IPS-20b (cell line): ENCODE measurements around the gene SEZ6.

Source experiments
- H3K27ac ChIP-seq: one replicate; pipeline ENCODE4 v1.5.1; 2013; ENCODE audit warnings: low read length
- H3K27me3 ChIP-seq: 2 replicates; pipeline ENCODE4 v1.6.1; 2013; ENCODE audit warnings: mild to moderate bottlenecking, low read length, inconsistent platforms; ENCODE audit not compliant: insufficient read depth
- H3K36me3 ChIP-seq: 2 replicates; pipeline ENCODE4 v1.6.1; 2013; ENCODE audit warnings: low read depth, mild to moderate bottlenecking, inconsistent platforms, low read length, moderate library complexity; ENCODE audit not compliant: insufficient read depth
- H3K4me1 ChIP-seq: 2 replicates; pipeline ENCODE4 v1.6.1; 2013; ENCODE audit warnings: mild to moderate bottlenecking, control low read depth, inconsistent platforms, low read length, moderate library complexity; ENCODE audit not compliant: insufficient read depth
- H3K4me3 ChIP-seq: 2 replicates; pipeline ENCODE4 v1.5.1; 2013; ENCODE audit warnings: mild to moderate bottlenecking, low read length, inconsistent platforms
- H3K9ac ChIP-seq: 2 replicates; pipeline ENCODE4 v1.6.1; 2013; ENCODE audit warnings: low read depth, mild to moderate bottlenecking, inconsistent platforms, low read length, moderate library complexity
- H3K9me3 ChIP-seq: 2 replicates; pipeline ENCODE4 v1.6.1; 2013; ENCODE audit warnings: mild to moderate bottlenecking, low read depth, low read length, inconsistent platforms; ENCODE audit not compliant: insufficient read depth

SEZ6 gene

GRCh38 chr17:28949185-28950016 lies 56.4 kb downstream of the SEZ6 start:
- H3K36me3 ChIP-seq = peaks cover 36% of the 10 kb centered on the region; the same call in 1 of the 2 replicates
- no peaks in the 10 kb centered on the region for H3K27me3 ChIP-seq
- peak overlapping the region; percentile 97 for H3K9ac ChIP-seq
- peak overlapping the region; percentile 86 for H3K27ac ChIP-seq
- H3K4me1 ChIP-seq = peaks cover 18% of the 10 kb centered on the region
- no peaks in the 10 kb centered on the region for H3K9me3 ChIP-seq
- H3K4me3 ChIP-seq = peak overlapping the region; percentile 84

GRCh38 chr17:28948873-28949184 lies 57.0 kb downstream of the SEZ6 start:
- peak overlapping the region; percentile 86 for H3K27ac ChIP-seq
- H3K4me1 ChIP-seq = peaks cover 18% of the 10 kb centered on the region
- peak overlapping the region; percentile 84 for H3K4me3 ChIP-seq
- peaks cover 41% of the 10 kb centered on the region for H3K36me3 ChIP-seq
- peak overlapping the region; percentile 97 for H3K9ac ChIP-seq
- H3K27me3 ChIP-seq = no peaks in the 10 kb centered on the region
- no peaks in the 10 kb centered on the region for H3K9me3 ChIP-seq

GRCh38 chr17:28948342-28948741 lies 57.5 kb downstream of the SEZ6 start:
- H3K4me1 ChIP-seq = peaks cover 18% of the 10 kb centered on the region
- H3K36me3 ChIP-seq = peaks cover 46% of the 10 kb centered on the region
- H3K4me3 ChIP-seq = peak overlapping the region; percentile 84
- peak overlapping the region; percentile 97; the same call in 1 of the 2 replicates for H3K9ac ChIP-seq
- no peaks in the 10 kb centered on the region for H3K27me3 ChIP-seq
- peak overlapping the region; percentile 86 for H3K27ac ChIP-seq
- H3K9me3 ChIP-seq = no peaks in the 10 kb centered on the region

- peaks cover 52% of the 10 kb centered on the region for H3K36me3 ChIP-seq
- no peaks in the 10 kb centered on the region for H3K27me3 ChIP-seq
- H3K4me3 ChIP-seq = peak overlapping the region; percentile 84
- peaks cover 12% of the 10 kb centered on the region for H3K4me1 ChIP-seq
- H3K9me3 ChIP-seq = no peaks in the 10 kb centered on the region
- no peak overlapping the region for H3K27ac ChIP-seq
- H3K9ac ChIP-seq = peak overlapping the region; percentile 97; the same call in 1 of the 2 replicates
These were observed 58.2 kb downstream of the SEZ6 start for GRCh38 chr17:28947639-28948038.

- Histone ChIP-seq H3K4me3 (no peak overlapping the region), H3K27me3 (no peaks in the 10 kb centered on the region), H3K4me1 (peaks cover 10% of the 10 kb centered on the region), H3K9ac (no peak overlapping the region), H3K27ac (no peak overlapping the region), H3K9me3 (no peaks in the 10 kb centered on the region), H3K36me3 (peaks cover 52% of the 10 kb centered on the region)
These were observed 59.6 kb downstream of the SEZ6 start for GRCh38 chr17:28946239-28946638.

- no peaks in the 10 kb centered on the region for H3K27me3 ChIP-seq
- peaks cover 10% of the 10 kb centered on the region for H3K4me1 ChIP-seq
- H3K27ac ChIP-seq = no peak overlapping the region
- no peak overlapping the region for H3K9ac ChIP-seq
- H3K9me3 ChIP-seq = no peaks in the 10 kb centered on the region
- H3K4me3 ChIP-seq = no peak overlapping the region
- peaks cover 52% of the 10 kb centered on the region for H3K36me3 ChIP-seq
These were observed 60.7 kb downstream of the SEZ6 start for GRCh38 chr17:28944862-28945741.

- Histone ChIP-seq H3K4me3 (no peak overlapping the region), H3K9ac (no peak overlapping the region), H3K4me1 (peaks cover 10% of the 10 kb centered on the region), H3K36me3 (peaks cover 59% of the 10 kb centered on the region), H3K27me3 (no peaks in the 10 kb centered on the region), H3K27ac (no peak overlapping the region), H3K9me3 (no peaks in the 10 kb centered on the region)
These were observed 61.5 kb downstream of the SEZ6 start for GRCh38 chr17:28944343-28944742.

GRCh38 chr17:28942925-28943324 lies 62.9 kb downstream of the SEZ6 start:
- Histone ChIP-seq H3K9ac (no peak overlapping the region), H3K36me3 (peaks cover 58% of the 10 kb centered on the region), H3K4me1 (peaks cover 8% of the 10 kb centered on the region), H3K27me3 (no peaks in the 10 kb centered on the region), H3K9me3 (no peaks in the 10 kb centered on the region), H3K27ac (no peak overlapping the region), H3K4me3 (no peak overlapping the region)

GRCh38 chr17:28941251-28941650 lies 64.6 kb downstream of the SEZ6 start:
- Histone ChIP-seq H3K9ac (no peak overlapping the region), H3K36me3 (peaks cover 45% of the 10 kb centered on the region), H3K9me3 (no peaks in the 10 kb centered on the region), H3K4me1 (peaks cover 16% of the 10 kb centered on the region), H3K27me3 (no peaks in the 10 kb centered on the region), H3K27ac (no peak overlapping the region), H3K4me3 (no peak overlapping the region)

GRCh38 chr17:28940675-28941074 lies 65.2 kb downstream of the SEZ6 start:
- peaks cover 41% of the 10 kb centered on the region for H3K36me3 ChIP-seq
- H3K4me3 ChIP-seq = no peak overlapping the region
- no peaks in the 10 kb centered on the region for H3K9me3 ChIP-seq
- peaks cover 22% of the 10 kb centered on the region for H3K4me1 ChIP-seq
- H3K9ac ChIP-seq = no peak overlapping the region
- no peaks in the 10 kb centered on the region for H3K27me3 ChIP-seq
- H3K27ac ChIP-seq = no peak overlapping the region

- Histone ChIP-seq H3K9ac (0 out of 2 replicates have a peak overlapping the region, but pooled peaks have one; percentile 9), H3K27ac (no peak overlapping the region), H3K36me3 (peaks cover 39% of the 10 kb centered on the region), H3K4me1 (peaks cover 23% of the 10 kb centered on the region), H3K9me3 (no peaks in the 10 kb centered on the region), H3K27me3 (no peaks in the 10 kb centered on the region), H3K4me3 (no peak overlapping the region)
These were observed 65.7 kb downstream of the SEZ6 start for GRCh38 chr17:28940142-28940541.
